WTC11 (cell line): ENCODE data around the gene PRR12. TPM values are rescaled to one million over a fixed set of nuclear protein-coding genes. Genes with fewer than 3 reads are reported as not detected.
A peak's percentile ranks its signal among the peaks of the same experiment; 100 is the strongest.

Source experiments
- ATAC-seq: fragments of 200-7000 bp; cut with Tn5 transposase; 2 replicates; pipeline ENCODE4 v1.10.0; 2021; ENCODE audit warnings: mild to moderate bottlenecking, moderate library complexity
- CTCF ChIA-PET: fragments of 300-600 bp; sonication (Branson Sonifier 250); formaldehyde crosslinking; loops from one replicate; lab custom pipeline; 2021; ENCODE audit warnings: antibody characterized with exemption; lab: Charles Lee
- POLR2A ChIA-PET: fragments of 350-600 bp; sonication (Branson Sonifier 250); formaldehyde crosslinking; loops from one replicate; lab custom pipeline; 2021; ENCODE audit warnings: antibody characterized with exemption; lab: Charles Lee
- DNase-seq: peaks from one replicate; pipeline ENCODE4 v3.0.0; 2021; ENCODE audit warnings: low spot score
- H3K27ac Mint-ChIP-seq: 2 replicates; pipeline ENCODE4 v1.8.0; 2021; ENCODE audit warnings: mixed read lengths
- H3K27me3 Mint-ChIP-seq: 2 replicates; pipeline ENCODE4 v1.8.0; 2021; ENCODE audit warnings: low read depth, mild to moderate bottlenecking, moderate library complexity, mixed read lengths
- H3K36me3 Mint-ChIP-seq: 2 replicates; pipeline ENCODE4 v1.8.0; 2021; ENCODE audit warnings: mixed read lengths
- H3K4me1 Mint-ChIP-seq: 2 replicates; pipeline ENCODE4 v1.8.0; 2022; ENCODE audit warnings: mixed read lengths
- H3K4me3 Mint-ChIP-seq: 2 replicates; pipeline ENCODE4 v1.8.0; 2021; ENCODE audit warnings: mild to moderate bottlenecking, moderate library complexity, mixed read lengths
- H3K9me3 Mint-ChIP-seq: 2 replicates; pipeline ENCODE4 v1.8.0; 2021; ENCODE audit warnings: mixed read lengths
- ATF1 ChIP-seq: sonication (generic); formaldehyde crosslinking; IDR thresholded peaks from 2 replicates; pipeline ENCODE4 v1.8.1; 2023; ENCODE audit warnings: mild to moderate bottlenecking, moderate library complexity, missing genetic modification reagents
- CTCF ChIP-seq: fragments of 200-600 bp; IDR thresholded peaks from 2 replicates; pipeline ENCODE4 v1.8.0; 2022; ENCODE audit warnings: antibody characterized with exemption
- FOXP1 ChIP-seq: sonication (generic); formaldehyde crosslinking; IDR thresholded peaks from 2 replicates; pipeline ENCODE4 v1.8.0; 2022; ENCODE audit warnings: missing genetic modification reagents, mild to moderate bottlenecking, moderate library complexity, borderline replicate concordance
- JUN ChIP-seq: sonication (generic); formaldehyde crosslinking; IDR thresholded peaks from 2 replicates; pipeline ENCODE4 v1.8.0; 2023; ENCODE audit warnings: mild to moderate bottlenecking, missing genetic modification reagents
- MAX ChIP-seq: sonication (generic); formaldehyde crosslinking; IDR thresholded peaks from 2 replicates; pipeline ENCODE4 v1.8.0; 2022; ENCODE audit warnings: mild to moderate bottlenecking, missing genetic modification reagents
- OVOL2 ChIP-seq: fragments of 250-450 bp; sonication (Bioruptor Pico); IDR thresholded peaks from 2 replicates; pipeline ENCODE4 v1.9.0; 2021; ENCODE audit warnings: mild to moderate bottlenecking, borderline replicate concordance
- PREB ChIP-seq: sonication (generic); formaldehyde crosslinking; IDR thresholded peaks from 2 replicates; pipeline ENCODE4 v1.8.1; 2022; ENCODE audit warnings: mild to moderate bottlenecking, missing genetic modification reagents, moderate library complexity, borderline replicate concordance
- SMAD4 ChIP-seq: sonication (generic); formaldehyde crosslinking; IDR thresholded peaks from 2 replicates; pipeline ENCODE4 v1.8.0; 2022; ENCODE audit warnings: mild to moderate bottlenecking, missing genetic modification reagents
- SP1 ChIP-seq: sonication (generic); formaldehyde crosslinking; conservative IDR thresholded peaks from 2 replicates; pipeline ENCODE4 v1.8.1; 2022; ENCODE audit warnings: missing genetic modification reagents
- TCF7 ChIP-seq: sonication (generic); formaldehyde crosslinking; IDR thresholded peaks from 2 replicates; pipeline ENCODE4 v1.8.0; 2022; ENCODE audit warnings: mild to moderate bottlenecking, low read depth, missing genetic modification reagents, moderate library complexity
- TEAD4 ChIP-seq: sonication (generic); formaldehyde crosslinking; IDR thresholded peaks from 2 replicates; pipeline ENCODE4 v1.8.0; 2022; ENCODE audit warnings: mild to moderate bottlenecking, missing genetic modification reagents
- ZBTB21 ChIP-seq: sonication (generic); formaldehyde crosslinking; IDR thresholded peaks from 2 replicates; pipeline ENCODE4 v1.8.1; 2023; ENCODE audit warnings: mild to moderate bottlenecking, missing genetic modification reagents, borderline replicate concordance
- ZNF232 ChIP-seq: sonication (generic); formaldehyde crosslinking; IDR thresholded peaks from 2 replicates; pipeline ENCODE4 v1.8.0; 2022; ENCODE audit warnings: mild to moderate bottlenecking, missing genetic modification reagents
- ZNF263 ChIP-seq: sonication (generic); formaldehyde crosslinking; IDR thresholded peaks from 2 replicates; pipeline ENCODE4 v1.8.1; 2022; ENCODE audit warnings: low read depth, mild to moderate bottlenecking, moderate library complexity, missing genetic modification reagents
- ZNF317 ChIP-seq: sonication (generic); formaldehyde crosslinking; IDR thresholded peaks from 2 replicates; pipeline ENCODE4 v1.8.1; 2023; ENCODE audit warnings: low read depth, mild to moderate bottlenecking, moderate library complexity, missing genetic modification reagents, borderline replicate concordance
- total RNA-seq: library from RNA; stranded (reverse); gene quantifications from 3 replicates; pipeline ENCODE4 v1.2.3, GENCODE V29; 2021
- TF ChIP-seq, protein P1 (sequence below): fragments of 250-450 bp; sonication (Bioruptor Pico); IDR thresholded peaks from 2 replicates; pipeline ENCODE4 v1.9.0; 2021; ENCODE audit warnings: mild to moderate bottlenecking
- TF ChIP-seq, protein P2 (sequence below): sonication (generic); formaldehyde crosslinking; IDR thresholded peaks from 2 replicates; pipeline ENCODE4 v1.8.1; 2023; ENCODE audit warnings: mild to moderate bottlenecking, missing genetic modification reagents, moderate library complexity
- TF ChIP-seq, protein P3 (sequence below): sonication (generic); formaldehyde crosslinking; IDR thresholded peaks from 2 replicates; pipeline ENCODE4 v1.8.0; 2023; ENCODE audit warnings: missing genetic modification reagents, mild to moderate bottlenecking, borderline replicate concordance
- TF ChIP-seq, protein P4 (sequence below): sonication (generic); formaldehyde crosslinking; IDR thresholded peaks from 2 replicates; pipeline ENCODE4 v1.8.0; 2023; ENCODE audit warnings: mild to moderate bottlenecking, missing genetic modification reagents
- TF ChIP-seq, protein P5 (sequence below): sonication (generic); formaldehyde crosslinking; IDR thresholded peaks from 2 replicates; pipeline ENCODE4 v1.8.1; 2023; ENCODE audit warnings: mild to moderate bottlenecking, missing genetic modification reagents

Gene PRR12
- total RNA-seq, 1 experiment from 2014 or later = 86.1 TPM

DNA sequence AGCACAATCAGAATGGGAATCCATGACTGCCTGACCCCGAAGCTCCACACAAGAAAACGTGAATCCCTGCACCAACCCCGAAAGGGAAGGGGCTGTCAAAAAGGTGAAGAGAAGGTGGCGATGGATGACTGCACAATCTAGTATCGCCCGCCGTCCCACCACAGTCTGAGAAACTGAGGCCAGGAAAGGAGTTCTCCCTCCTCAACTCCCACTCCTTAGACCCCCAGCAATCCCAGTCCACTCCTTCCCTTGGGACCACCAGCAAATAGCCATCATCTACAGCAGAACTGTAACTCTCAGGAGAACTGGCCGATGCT, 11.1 kb upstream of the PRR12 start (continued):
- no peak for TF ChIP-seq ATF1 (CRISPR knock-in tag)
- TF ChIP-seq ZNF317 (CRISPR knock-in tag) = no peak
- TF ChIP-seq CTCF = no peak
- TF ChIP-seq SMAD4 (CRISPR knock-in tag) = no peak
- TF ChIP-seq, protein P1, sequence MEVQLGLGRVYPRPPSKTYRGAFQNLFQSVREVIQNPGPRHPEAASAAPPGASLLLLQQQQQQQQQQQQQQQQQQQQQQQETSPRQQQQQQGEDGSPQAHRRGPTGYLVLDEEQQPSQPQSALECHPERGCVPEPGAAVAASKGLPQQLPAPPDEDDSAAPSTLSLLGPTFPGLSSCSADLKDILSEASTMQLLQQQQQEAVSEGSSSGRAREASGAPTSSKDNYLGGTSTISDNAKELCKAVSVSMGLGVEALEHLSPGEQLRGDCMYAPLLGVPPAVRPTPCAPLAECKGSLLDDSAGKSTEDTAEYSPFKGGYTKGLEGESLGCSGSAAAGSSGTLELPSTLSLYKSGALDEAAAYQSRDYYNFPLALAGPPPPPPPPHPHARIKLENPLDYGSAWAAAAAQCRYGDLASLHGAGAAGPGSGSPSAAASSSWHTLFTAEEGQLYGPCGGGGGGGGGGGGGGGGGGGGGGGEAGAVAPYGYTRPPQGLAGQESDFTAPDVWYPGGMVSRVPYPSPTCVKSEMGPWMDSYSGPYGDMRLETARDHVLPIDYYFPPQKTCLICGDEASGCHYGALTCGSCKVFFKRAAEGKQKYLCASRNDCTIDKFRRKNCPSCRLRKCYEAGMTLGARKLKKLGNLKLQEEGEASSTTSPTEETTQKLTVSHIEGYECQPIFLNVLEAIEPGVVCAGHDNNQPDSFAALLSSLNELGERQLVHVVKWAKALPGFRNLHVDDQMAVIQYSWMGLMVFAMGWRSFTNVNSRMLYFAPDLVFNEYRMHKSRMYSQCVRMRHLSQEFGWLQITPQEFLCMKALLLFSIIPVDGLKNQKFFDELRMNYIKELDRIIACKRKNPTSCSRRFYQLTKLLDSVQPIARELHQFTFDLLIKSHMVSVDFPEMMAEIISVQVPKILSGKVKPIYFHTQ (CRISPR knock-in tag) = no peak
- TF ChIP-seq, protein P2, sequence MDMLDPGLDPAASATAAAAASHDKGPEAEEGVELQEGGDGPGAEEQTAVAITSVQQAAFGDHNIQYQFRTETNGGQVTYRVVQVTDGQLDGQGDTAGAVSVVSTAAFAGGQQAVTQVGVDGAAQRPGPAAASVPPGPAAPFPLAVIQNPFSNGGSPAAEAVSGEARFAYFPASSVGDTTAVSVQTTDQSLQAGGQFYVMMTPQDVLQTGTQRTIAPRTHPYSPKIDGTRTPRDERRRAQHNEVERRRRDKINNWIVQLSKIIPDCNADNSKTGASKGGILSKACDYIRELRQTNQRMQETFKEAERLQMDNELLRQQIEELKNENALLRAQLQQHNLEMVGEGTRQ (CRISPR knock-in tag) = no peak
- TF ChIP-seq, protein P3, sequence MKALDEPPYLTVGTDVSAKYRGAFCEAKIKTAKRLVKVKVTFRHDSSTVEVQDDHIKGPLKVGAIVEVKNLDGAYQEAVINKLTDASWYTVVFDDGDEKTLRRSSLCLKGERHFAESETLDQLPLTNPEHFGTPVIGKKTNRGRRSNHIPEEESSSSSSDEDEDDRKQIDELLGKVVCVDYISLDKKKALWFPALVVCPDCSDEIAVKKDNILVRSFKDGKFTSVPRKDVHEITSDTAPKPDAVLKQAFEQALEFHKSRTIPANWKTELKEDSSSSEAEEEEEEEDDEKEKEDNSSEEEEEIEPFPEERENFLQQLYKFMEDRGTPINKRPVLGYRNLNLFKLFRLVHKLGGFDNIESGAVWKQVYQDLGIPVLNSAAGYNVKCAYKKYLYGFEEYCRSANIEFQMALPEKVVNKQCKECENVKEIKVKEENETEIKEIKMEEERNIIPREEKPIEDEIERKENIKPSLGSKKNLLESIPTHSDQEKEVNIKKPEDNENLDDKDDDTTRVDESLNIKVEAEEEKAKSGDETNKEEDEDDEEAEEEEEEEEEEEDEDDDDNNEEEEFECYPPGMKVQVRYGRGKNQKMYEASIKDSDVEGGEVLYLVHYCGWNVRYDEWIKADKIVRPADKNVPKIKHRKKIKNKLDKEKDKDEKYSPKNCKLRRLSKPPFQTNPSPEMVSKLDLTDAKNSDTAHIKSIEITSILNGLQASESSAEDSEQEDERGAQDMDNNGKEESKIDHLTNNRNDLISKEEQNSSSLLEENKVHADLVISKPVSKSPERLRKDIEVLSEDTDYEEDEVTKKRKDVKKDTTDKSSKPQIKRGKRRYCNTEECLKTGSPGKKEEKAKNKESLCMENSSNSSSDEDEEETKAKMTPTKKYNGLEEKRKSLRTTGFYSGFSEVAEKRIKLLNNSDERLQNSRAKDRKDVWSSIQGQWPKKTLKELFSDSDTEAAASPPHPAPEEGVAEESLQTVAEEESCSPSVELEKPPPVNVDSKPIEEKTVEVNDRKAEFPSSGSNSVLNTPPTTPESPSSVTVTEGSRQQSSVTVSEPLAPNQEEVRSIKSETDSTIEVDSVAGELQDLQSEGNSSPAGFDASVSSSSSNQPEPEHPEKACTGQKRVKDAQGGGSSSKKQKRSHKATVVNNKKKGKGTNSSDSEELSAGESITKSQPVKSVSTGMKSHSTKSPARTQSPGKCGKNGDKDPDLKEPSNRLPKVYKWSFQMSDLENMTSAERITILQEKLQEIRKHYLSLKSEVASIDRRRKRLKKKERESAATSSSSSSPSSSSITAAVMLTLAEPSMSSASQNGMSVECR = no peak
- TF ChIP-seq JUN = no peak
- no peak for TF ChIP-seq OVOL2 (CRISPR knock-in tag)
- TF ChIP-seq TEAD4 = no peak
- no peak for TF ChIP-seq PREB (CRISPR knock-in tag)

DNA sequence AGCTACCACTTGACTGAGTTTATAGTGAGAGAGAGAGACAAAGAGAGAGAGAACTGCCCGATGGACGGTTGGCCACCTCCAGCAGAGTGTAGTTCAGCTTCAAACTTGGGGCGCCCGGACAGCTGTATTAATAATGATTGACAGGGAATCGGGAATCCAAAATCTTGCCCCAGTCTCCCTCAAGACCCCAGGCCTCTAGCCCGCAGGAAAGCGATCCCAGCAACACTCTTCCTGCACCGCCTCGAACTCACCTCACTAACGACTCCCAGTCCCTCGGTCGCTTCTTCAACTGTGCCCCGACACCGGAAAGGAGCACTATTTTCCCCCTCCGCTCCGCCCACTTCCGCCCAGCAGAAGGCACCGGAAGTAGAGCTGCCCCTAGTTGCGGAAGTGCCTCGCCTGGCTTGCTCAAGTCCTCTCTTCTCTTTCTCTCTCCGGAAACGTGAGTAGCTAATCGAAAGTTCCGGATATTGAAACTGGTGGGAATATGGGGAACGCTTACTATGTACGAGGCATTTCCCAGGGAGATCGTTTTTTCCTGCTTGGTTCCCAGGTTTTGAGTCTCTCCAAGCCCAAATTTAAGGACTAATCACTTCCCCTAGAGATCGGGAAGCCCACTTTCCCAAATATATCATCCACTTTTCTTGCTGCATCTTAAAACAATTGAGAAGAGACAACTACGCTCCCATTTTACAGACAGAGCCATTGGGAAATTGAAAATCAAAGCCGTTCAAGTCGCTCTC, 10.5 kb upstream of the PRR12 start, which contains the start of gene NOSIP:
Gene NOSIP (minus strand): TSS at position 293 of the 743 bp plus-strand sequence. CDS start 19,865 bp downstream, outside the sequence.
- H3K27ac Mint-ChIP-seq = peak within 1 kb of the TSS; percentile 95
- H3K9me3 Mint-ChIP-seq = no peaks in the 10 kb centered on the region
- CTCF ChIA-PET = interaction anchor here (0.9 to 2.6 kb wide), 6 partner anchors 10 to 100 kb away, joined by 3 to 53 read pairs (median 5); no protein-coding TSS in a partner anchor
- 0 out of 2 replicates have a peak, but pooled peaks cover 5% of the 10 kb centered on the region for H3K36me3 Mint-ChIP-seq
- peaks cover 28% of the 10 kb centered on the region for H3K4me1 Mint-ChIP-seq
- no peaks in the 10 kb centered on the region; the same call in 1 of the 2 replicates for H3K27me3 Mint-ChIP-seq
- DNase-seq = peak; percentile 96
- peak; percentile 76 for ATAC-seq
- H3K4me3 Mint-ChIP-seq = peak within 1 kb of the TSS; percentile 99
- POLR2A ChIA-PET = interaction anchor here (0.7 to 1.8 kb wide), 9 partner anchors 9 to 98 kb away, joined by 3 to 8 read pairs (median 4); partner anchors contain the start of gene RCN3
- TF ChIP-seq TCF7 (CRISPR knock-in tag) (no peak), ZNF263 (CRISPR knock-in tag) (no peak), FOXP1 (CRISPR knock-in tag) (no peak), ZNF232 (CRISPR knock-in tag) (peak; percentile 88), SP1 (peak; percentile 97), ZBTB21 (CRISPR knock-in tag) (0 out of 2 replicates have a peak, but pooled peaks have one; percentile 64), MAX (CRISPR knock-in tag) (peak; percentile 71)
- TF ChIP-seq, protein P4, sequence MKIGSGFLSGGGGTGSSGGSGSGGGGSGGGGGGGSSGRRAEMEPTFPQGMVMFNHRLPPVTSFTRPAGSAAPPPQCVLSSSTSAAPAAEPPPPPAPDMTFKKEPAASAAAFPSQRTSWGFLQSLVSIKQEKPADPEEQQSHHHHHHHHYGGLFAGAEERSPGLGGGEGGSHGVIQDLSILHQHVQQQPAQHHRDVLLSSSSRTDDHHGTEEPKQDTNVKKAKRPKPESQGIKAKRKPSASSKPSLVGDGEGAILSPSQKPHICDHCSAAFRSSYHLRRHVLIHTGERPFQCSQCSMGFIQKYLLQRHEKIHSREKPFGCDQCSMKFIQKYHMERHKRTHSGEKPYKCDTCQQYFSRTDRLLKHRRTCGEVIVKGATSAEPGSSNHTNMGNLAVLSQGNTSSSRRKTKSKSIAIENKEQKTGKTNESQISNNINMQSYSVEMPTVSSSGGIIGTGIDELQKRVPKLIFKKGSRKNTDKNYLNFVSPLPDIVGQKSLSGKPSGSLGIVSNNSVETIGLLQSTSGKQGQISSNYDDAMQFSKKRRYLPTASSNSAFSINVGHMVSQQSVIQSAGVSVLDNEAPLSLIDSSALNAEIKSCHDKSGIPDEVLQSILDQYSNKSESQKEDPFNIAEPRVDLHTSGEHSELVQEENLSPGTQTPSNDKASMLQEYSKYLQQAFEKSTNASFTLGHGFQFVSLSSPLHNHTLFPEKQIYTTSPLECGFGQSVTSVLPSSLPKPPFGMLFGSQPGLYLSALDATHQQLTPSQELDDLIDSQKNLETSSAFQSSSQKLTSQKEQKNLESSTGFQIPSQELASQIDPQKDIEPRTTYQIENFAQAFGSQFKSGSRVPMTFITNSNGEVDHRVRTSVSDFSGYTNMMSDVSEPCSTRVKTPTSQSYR (CRISPR knock-in tag) = no peak
- TF ChIP-seq, protein P5, sequence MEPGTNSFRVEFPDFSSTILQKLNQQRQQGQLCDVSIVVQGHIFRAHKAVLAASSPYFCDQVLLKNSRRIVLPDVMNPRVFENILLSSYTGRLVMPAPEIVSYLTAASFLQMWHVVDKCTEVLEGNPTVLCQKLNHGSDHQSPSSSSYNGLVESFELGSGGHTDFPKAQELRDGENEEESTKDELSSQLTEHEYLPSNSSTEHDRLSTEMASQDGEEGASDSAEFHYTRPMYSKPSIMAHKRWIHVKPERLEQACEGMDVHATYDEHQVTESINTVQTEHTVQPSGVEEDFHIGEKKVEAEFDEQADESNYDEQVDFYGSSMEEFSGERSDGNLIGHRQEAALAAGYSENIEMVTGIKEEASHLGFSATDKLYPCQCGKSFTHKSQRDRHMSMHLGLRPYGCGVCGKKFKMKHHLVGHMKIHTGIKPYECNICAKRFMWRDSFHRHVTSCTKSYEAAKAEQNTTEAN (CRISPR knock-in tag) = peak; percentile 55; the same call in 1 of the 2 replicates
